HCT116 (cell line): ENCODE results near the gene NRROS. TPM values are rescaled to one million over a fixed set of nuclear protein-coding genes. Genes with fewer than 3 reads are reported as not detected.

ENCODE experiments used
- ATAC-seq: fragments of 200-7000 bp; cut with Tn5 transposase; 2 replicates; pipeline ENCODE4 v1.9.1; 2020; ENCODE audit warnings: mild to moderate bottlenecking, moderate library complexity
- BruUV-seq: library from RNA; stranded (reverse); fragments of 400-500 nt; replicated peaks from 2 replicates; lab custom pipeline; 2021; lab: Mats Ljungman, UMichigan
- CTCF ChIA-PET: fragments of 300-600 bp; sonication (Branson Sonifier 250); formaldehyde crosslinking; loops from one replicate; lab custom pipeline; 2021; ENCODE audit warnings: antibody characterized with exemption; lab: Charles Lee
- POLR2A ChIA-PET: fragments of 300-600, 350-600 bp; sonication (Branson Sonifier 250); formaldehyde crosslinking; loops from one replicate; lab custom pipeline; 2021; ENCODE audit warnings: antibody characterized with exemption; lab: Charles Lee
- RAD21 ChIA-PET, 2 experiments: fragments of 300-600 bp; sonication (Branson Sonifier 250); formaldehyde crosslinking; loops; one replicate each; lab custom pipeline; 2023; ENCODE audit warnings: low total read pairs in 2 of 2; ENCODE audit not compliant: uncharacterized antibody in 2 of 2, unreplicated experiment in 2 of 2, low non-redundant PET in 1 of 2; lab: Charles Lee
- DNase-seq: peaks from one replicate; pipeline ENCODE4 v3.0.0-alpha.2; 2010; ENCODE audit warnings: low read depth, low spot score
- H2AFZ ChIP-seq: fragments of 200-600 bp; shearing (Covaris generic), sonication (generic); 2 replicates; pipeline ENCODE4 v1.6.1; 2017; ENCODE audit warnings: low read depth, mixed run types, mixed read lengths, antibody characterized with exemption, low read length; ENCODE audit not compliant: poor library complexity, severe bottlenecking
- H3K27ac ChIP-seq: 2 replicates; pipeline ENCODE4 v1.5.1; 2012; ENCODE audit warnings: low read depth, low read length
- H3K27me3 ChIP-seq: fragments of 200-600 bp; sonication (generic); 2 replicates; pipeline ENCODE4 v1.6.1; 2016; ENCODE audit warnings: mixed run types, low read length, mixed read lengths; ENCODE audit not compliant: insufficient read depth
- H3K36me3 ChIP-seq, 2 experiments: fragments of 200-500 bp in 1 of 2; fragments of 200-600 bp in 1 of 2; sonication (Bioruptor generic) in 1 of 2; sonication (generic) in 1 of 2; 2 replicates each; pipeline versions ENCODE4 v1.5.1 to v1.6.1; 2014 to 2016; ENCODE audit warnings: low read length in 2 of 2, inconsistent platforms in 1 of 2, mixed read lengths in 1 of 2, mixed run types in 1 of 2; ENCODE audit not compliant: insufficient read depth in 2 of 2, control insufficient read depth in 1 of 2
- H3K4me1 ChIP-seq, 2 experiments: fragments of 200-600 bp in 1 of 2; sonication (generic) in 1 of 2; 2 replicates each; pipeline versions ENCODE4 v1.5.1 to v1.6.1; 2012 to 2017; ENCODE audit warnings: low read length in 2 of 2, inconsistent platforms in 1 of 2, mild to moderate bottlenecking in 1 of 2, mixed read lengths in 1 of 2, mixed run types in 1 of 2, moderate library complexity in 1 of 2; ENCODE audit not compliant: insufficient read depth in 2 of 2, control insufficient read depth in 1 of 2
- H3K4me2 ChIP-seq: fragments of 200-600 bp; sonication (generic); 2 replicates; pipeline ENCODE4 v1.6.1; 2017; ENCODE audit warnings: mixed run types, low read length, mixed read lengths
- H3K4me3 ChIP-seq, 2 experiments: fragments of 200-600 bp in 1 of 2; sonication (generic) in 1 of 2; replicated peaks in 1 of 2; 2 replicates each; pipeline ENCODE4 v1.5.1; 2011 to 2016; ENCODE audit warnings: low read length in 2 of 2, control low read depth in 1 of 2, low read depth in 1 of 2, mild to moderate bottlenecking in 1 of 2, mixed read lengths in 1 of 2, mixed run types in 1 of 2
- H3K79me2 ChIP-seq: fragments of 200-600 bp; sonication (generic); 2 replicates; pipeline ENCODE4 v1.6.1; 2017; ENCODE audit warnings: mild to moderate bottlenecking, mixed run types, low read length, moderate library complexity, mixed read lengths; ENCODE audit not compliant: insufficient read depth
- H3K9ac ChIP-seq: fragments of 200-600 bp; sonication (generic); 2 replicates; pipeline ENCODE4 v1.6.1; 2016; ENCODE audit warnings: low read length, mixed read lengths
- H3K9me2 ChIP-seq: fragments of 200-600 bp; sonication (generic), shearing (Covaris generic); 2 replicates; pipeline ENCODE4 v1.6.1; 2017; ENCODE audit warnings: mixed run types, mild to moderate bottlenecking, moderate library complexity; ENCODE audit not compliant: insufficient read depth
- H3K9me3 ChIP-seq, 2 experiments: fragments of 200-500 bp in 1 of 2; fragments of 200-600 bp in 1 of 2; sonication (Bioruptor generic) in 1 of 2; sonication (generic) in 1 of 2; 2 replicates each; pipeline ENCODE4 v1.6.1; 2014 to 2017; ENCODE audit warnings: low read length in 2 of 2, mixed read lengths in 2 of 2, inconsistent platforms in 1 of 2, low read depth in 1 of 2, mild to moderate bottlenecking in 1 of 2, mixed run types in 1 of 2, moderate library complexity in 1 of 2; ENCODE audit not compliant: control insufficient read depth in 1 of 2, insufficient read depth in 1 of 2
- H4K20me1 ChIP-seq: fragments of 200-600 bp; sonication (generic), shearing (Covaris generic); 2 replicates; pipeline ENCODE4 v1.6.1; 2017; ENCODE audit warnings: mixed run types, mild to moderate bottlenecking, moderate library complexity; ENCODE audit not compliant: insufficient read depth
- CEBPB ChIP-seq: IDR thresholded peaks from 2 replicates; pipeline ENCODE4 v1.6.1; 2012; ENCODE audit warnings: low read depth
- CTCF ChIP-seq, 3 experiments: fragments of 200-600 bp in 1 of 3; sonication (generic) in 1 of 3; IDR thresholded peaks in 2 of 3; conservative IDR thresholded peaks in 1 of 3; 2 replicates each; pipeline ENCODE4 v1.5.1; 2012 to 2017; ENCODE audit warnings: low read depth in 2 of 3, low read length in 2 of 3, antibody characterized with exemption in 1 of 3, borderline replicate concordance in 1 of 3, control low read depth in 1 of 3, mild to moderate bottlenecking in 1 of 3, mixed read lengths in 1 of 3, mixed run types in 1 of 3, moderate library complexity in 1 of 3; ENCODE audit not compliant: insufficient read depth in 1 of 3
- EZH2phosphoT487 ChIP-seq: fragments of 200-600 bp; IDR thresholded peaks from 2 replicates; pipeline ENCODE4 v1.6.1; 2018; ENCODE audit warnings: antibody characterized with exemption, borderline replicate concordance
- JUND ChIP-seq: IDR thresholded peaks from 2 replicates; pipeline ENCODE4 v1.6.1; 2012
- SIN3A ChIP-seq: IDR thresholded peaks from 2 replicates; pipeline ENCODE4 v1.6.1; 2012; ENCODE audit warnings: low read depth
- SRF ChIP-seq: IDR thresholded peaks from 2 replicates; pipeline ENCODE4 v1.6.1; 2012; ENCODE audit warnings: low read depth
- ZNF274 ChIP-seq: fragments of 200-500 bp; sonication (Bioruptor generic); IDR thresholded peaks from 2 replicates; pipeline ENCODE4 v1.6.1; 2014; ENCODE audit warnings: mild to moderate bottlenecking, low read depth, low read length, inconsistent platforms
- intact Hi-C: fragments of 100-400 bp; cut with micrococcal nuclease; formaldehyde crosslinking; loops from 2 replicates; pipeline ENCODE4 v1.10.0; 2022
- total RNA-seq: library from RNA; stranded (reverse); gene quantifications from one replicate; pipeline ENCODE4 v1.2.1, GENCODE V29; 2021; ENCODE audit not compliant: unreplicated experiment
- TF ChIP-seq, protein P1 (sequence below): IDR thresholded peaks from 2 replicates; pipeline ENCODE4 v1.6.1; 2012; ENCODE audit warnings: low read depth
- TF ChIP-seq, protein P2 (sequence below): IDR thresholded peaks from 2 replicates; pipeline ENCODE4 v1.6.1; 2012

Gene NRROS
- total RNA-seq, 1 experiment from 2014 or later: 0.12 TPM

GRCh38 chr3:196620684-196621083, 18.8 kb upstream of the NRROS start:
- Histone ChIP-seq H3K27me3 (no peaks in the 10 kb centered on the region), H2AFZ (no peak overlapping the region), H4K20me1 (no peaks in the 10 kb centered on the region), H3K4me2 (no peak overlapping the region), H3K4me3 (no peak overlapping the region), H3K36me3 (no peaks in the 10 kb centered on the region), H3K27ac (no peak overlapping the region), H3K9me2 (no peaks in the 10 kb centered on the region), H3K9me3 (no peaks in the 10 kb centered on the region), H3K79me2 (no peaks in the 10 kb centered on the region), H3K4me1 (no peaks in the 10 kb centered on the region), H3K9ac (no peak overlapping the region)
- BruUV-seq: no TSS peak
- no peak for ATAC-seq
- ChIA-PET RAD21 (no interaction called here), CTCF (no interaction called here), POLR2A (no interaction called here)
- intact Hi-C loops: no loop called here
- TF ChIP-seq EZH2phosphoT487 (no peak), SRF (no peak), SIN3A (no peak), CEBPB (no peak), CTCF (IDR thresholded peaks at IDR 0.05 in 2 of 3, conservative IDR thresholded peaks at IDR 0.05 in 1 of 3; ENCODE audit: borderline replicate concordance in 1 of 3, insufficient read depth in 1 of 3, low read depth in 2 of 3, low read length in 2 of 3) (no peak), ZNF274 (no peak), JUND (no peak)
- TF ChIP-seq, protein P1, sequence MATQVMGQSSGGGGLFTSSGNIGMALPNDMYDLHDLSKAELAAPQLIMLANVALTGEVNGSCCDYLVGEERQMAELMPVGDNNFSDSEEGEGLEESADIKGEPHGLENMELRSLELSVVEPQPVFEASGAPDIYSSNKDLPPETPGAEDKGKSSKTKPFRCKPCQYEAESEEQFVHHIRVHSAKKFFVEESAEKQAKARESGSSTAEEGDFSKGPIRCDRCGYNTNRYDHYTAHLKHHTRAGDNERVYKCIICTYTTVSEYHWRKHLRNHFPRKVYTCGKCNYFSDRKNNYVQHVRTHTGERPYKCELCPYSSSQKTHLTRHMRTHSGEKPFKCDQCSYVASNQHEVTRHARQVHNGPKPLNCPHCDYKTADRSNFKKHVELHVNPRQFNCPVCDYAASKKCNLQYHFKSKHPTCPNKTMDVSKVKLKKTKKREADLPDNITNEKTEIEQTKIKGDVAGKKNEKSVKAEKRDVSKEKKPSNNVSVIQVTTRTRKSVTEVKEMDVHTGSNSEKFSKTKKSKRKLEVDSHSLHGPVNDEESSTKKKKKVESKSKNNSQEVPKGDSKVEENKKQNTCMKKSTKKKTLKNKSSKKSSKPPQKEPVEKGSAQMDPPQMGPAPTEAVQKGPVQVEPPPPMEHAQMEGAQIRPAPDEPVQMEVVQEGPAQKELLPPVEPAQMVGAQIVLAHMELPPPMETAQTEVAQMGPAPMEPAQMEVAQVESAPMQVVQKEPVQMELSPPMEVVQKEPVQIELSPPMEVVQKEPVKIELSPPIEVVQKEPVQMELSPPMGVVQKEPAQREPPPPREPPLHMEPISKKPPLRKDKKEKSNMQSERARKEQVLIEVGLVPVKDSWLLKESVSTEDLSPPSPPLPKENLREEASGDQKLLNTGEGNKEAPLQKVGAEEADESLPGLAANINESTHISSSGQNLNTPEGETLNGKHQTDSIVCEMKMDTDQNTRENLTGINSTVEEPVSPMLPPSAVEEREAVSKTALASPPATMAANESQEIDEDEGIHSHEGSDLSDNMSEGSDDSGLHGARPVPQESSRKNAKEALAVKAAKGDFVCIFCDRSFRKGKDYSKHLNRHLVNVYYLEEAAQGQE: no peak
- TF ChIP-seq, protein P2, sequence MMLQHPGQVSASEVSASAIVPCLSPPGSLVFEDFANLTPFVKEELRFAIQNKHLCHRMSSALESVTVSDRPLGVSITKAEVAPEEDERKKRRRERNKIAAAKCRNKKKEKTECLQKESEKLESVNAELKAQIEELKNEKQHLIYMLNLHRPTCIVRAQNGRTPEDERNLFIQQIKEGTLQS: no peak
- no peak for DNase-seq
